Left cardiac atrium (tissue), 4 donors: ENCODE measurements around the gene UNC79. TPM values are rescaled to one million over a fixed set of nuclear protein-coding genes. Genes with fewer than 3 reads are reported as not detected.
"Not testable (repeated sequence)": the region's sequence is repeated elsewhere in the genome, so short reads cannot be mapped to it uniquely, and the experiment has no call there.

ENCODE experiments used
- ATAC-seq, 2 donors: fragments of 200-7000 bp; cut with Tn5 transposase; one replicate each; pipeline ENCODE4 v1.9.1; 2020; ENCODE audit warnings: mild to moderate bottlenecking in 2 of 2, moderate library complexity in 2 of 2
- DNase-seq: peaks from one replicate; pipeline ENCODE4 v3.0.0-alpha.2; 2020
- intact Hi-C, 2 donors: fragments of 100-400 bp; cut with DNase I; formaldehyde crosslinking; loops; one replicate each; pipeline versions ENCODE4 v1.14.1 to v1.15.1; 2022 to 2023
- total RNA-seq, 2 donors: library from RNA; stranded (reverse); fragmentation: NEBNext Ultra II Directional; extraction: Animal tissue kit (Norgen Biotek cat#: 25700); gene quantifications; one replicate each; pipeline ENCODE4 v1.2.1, GENCODE V29; 2021
- donor health status: DM: no; HTN: yes; CAD: no.
- donor health status: DM: no; HTN: yes; CAD: no; lungs with severe emphysema.
- donor health status: DM: yes; HTN: yes; CAD: no.
- donor health status: Dilated cardiomyopathy.

Gene UNC79
- total RNA-seq, 2 donors from 2014 or later: 0.18 to 0.21 TPM

- ATAC-seq: no peak
- intact Hi-C loops: no loop called here
- DNase-seq: no peak
These were observed 51.0 kb downstream of the UNC79 start for GRCh38 chr14:93481758-93482157.

- DNase-seq: no peak
- no peak for ATAC-seq
- intact Hi-C loops: no loop called here
These were observed 59.3 kb downstream of the UNC79 start for GRCh38 chr14:93490001-93490400.

GRCh38 chr14:93493054-93493453 lies 62.3 kb downstream of the UNC79 start:
- intact Hi-C loops: no loop called here
- DNase-seq (no peak), ATAC-seq (no peak)

GRCh38 chr14:93493622-93494021 lies 62.9 kb downstream of the UNC79 start:
- intact Hi-C loops, ATAC-seq: not testable (repeated sequence)

GRCh38 chr14:93496856-93497741 lies 66.4 kb downstream of the UNC79 start:
- intact Hi-C loops: no loop called here

More at GRCh38 chr14:93493622-93494021, 62.9 kb downstream of the UNC79 start:
- DNase-seq: not testable (repeated sequence)

GRCh38 chr14:93510056-93510455 lies 79.3 kb downstream of the UNC79 start:
- ATAC-seq: no peak
- DNase-seq: no peak

More at GRCh38 chr14:93496856-93497741, 66.4 kb downstream of the UNC79 start:
- DNase-seq (no peak), ATAC-seq (no peak)

GRCh38 chr14:93511001-93511400 lies 80.3 kb downstream of the UNC79 start:
- DNase-seq (no peak), ATAC-seq (no peak)
- intact Hi-C loops: no loop called here

More at GRCh38 chr14:93510056-93510455, 79.3 kb downstream of the UNC79 start:
- intact Hi-C loops: no loop called here

GRCh38 chr14:93520053-93520607 lies 89.4 kb downstream of the UNC79 start:
- ATAC-seq (no peak), DNase-seq (no peak)
- intact Hi-C loops: no loop called here

GRCh38 chr14:93522221-93522620 lies 91.5 kb downstream of the UNC79 start:
- DNase-seq: no peak
- intact Hi-C loops: no loop called here
- no peak for ATAC-seq

GRCh38 chr14:93525216-93525615 lies 94.5 kb downstream of the UNC79 start:
- ATAC-seq, intact Hi-C loops, DNase-seq: not testable (repeated sequence)

GRCh38 chr14:93525696-93526451 lies 95.1 kb downstream of the UNC79 start:
- intact Hi-C loops: no loop called here
- ATAC-seq (no peak), DNase-seq (no peak)

GRCh38 chr14:93527203-93527607 lies 96.5 kb downstream of the UNC79 start:
- intact Hi-C loops: no loop called here
- no peak for ATAC-seq
- no peak for DNase-seq

- intact Hi-C loops: no loop called here
- no peak for ATAC-seq
- no peak for DNase-seq
These were observed 98.3 kb downstream of the UNC79 start for GRCh38 chr14:93528884-93529558.

- ATAC-seq (no peak), DNase-seq (no peak)
- intact Hi-C loops: no loop called here
These were observed 100.9 kb downstream of the UNC79 start for GRCh38 chr14:93531644-93532043.

- intact Hi-C loops: no loop called here
- ATAC-seq (no peak), DNase-seq (no peak)
These were observed 101.8 kb downstream of the UNC79 start for GRCh38 chr14:93532541-93532940.

- ATAC-seq: no peak
- intact Hi-C loops: no loop called here
- DNase-seq: no peak
These were observed 102.7 kb downstream of the UNC79 start for GRCh38 chr14:93533437-93533836.

GRCh38 chr14:93533842-93534241 lies 103.1 kb downstream of the UNC79 start:
- intact Hi-C loops: no loop called here
- DNase-seq (no peak), ATAC-seq (peak; percentile 62 to 71)

- DNase-seq (no peak), ATAC-seq (no peak)
- intact Hi-C loops: no loop called here
These were observed 104.8 kb downstream of the UNC79 start for GRCh38 chr14:93535537-93535936.

GRCh38 chr14:93536945-93537344 lies 106.2 kb downstream of the UNC79 start:
- ATAC-seq: no peak
- DNase-seq: no peak
- intact Hi-C loops: no loop called here
